Loucy (cell line): ENCODE measurements around the gene PRSS56.

Experiments used
- EZH2phosphoT487 ChIP-seq: fragments of 200-600 bp; IDR thresholded peaks from 2 replicates; pipeline ENCODE4 v1.6.1; 2018; ENCODE audit warnings: antibody characterized with exemption, mild to moderate bottlenecking, moderate library complexity, borderline replicate concordance
- TF ChIP-seq, protein P1 (sequence below): fragments of 200-600 bp; sonication (generic); conservative IDR thresholded peaks from 2 replicates; pipeline ENCODE4 v1.5.1; 2014; ENCODE audit warnings: mild to moderate bottlenecking, antibody characterized with exemption, low read length

DNA sequence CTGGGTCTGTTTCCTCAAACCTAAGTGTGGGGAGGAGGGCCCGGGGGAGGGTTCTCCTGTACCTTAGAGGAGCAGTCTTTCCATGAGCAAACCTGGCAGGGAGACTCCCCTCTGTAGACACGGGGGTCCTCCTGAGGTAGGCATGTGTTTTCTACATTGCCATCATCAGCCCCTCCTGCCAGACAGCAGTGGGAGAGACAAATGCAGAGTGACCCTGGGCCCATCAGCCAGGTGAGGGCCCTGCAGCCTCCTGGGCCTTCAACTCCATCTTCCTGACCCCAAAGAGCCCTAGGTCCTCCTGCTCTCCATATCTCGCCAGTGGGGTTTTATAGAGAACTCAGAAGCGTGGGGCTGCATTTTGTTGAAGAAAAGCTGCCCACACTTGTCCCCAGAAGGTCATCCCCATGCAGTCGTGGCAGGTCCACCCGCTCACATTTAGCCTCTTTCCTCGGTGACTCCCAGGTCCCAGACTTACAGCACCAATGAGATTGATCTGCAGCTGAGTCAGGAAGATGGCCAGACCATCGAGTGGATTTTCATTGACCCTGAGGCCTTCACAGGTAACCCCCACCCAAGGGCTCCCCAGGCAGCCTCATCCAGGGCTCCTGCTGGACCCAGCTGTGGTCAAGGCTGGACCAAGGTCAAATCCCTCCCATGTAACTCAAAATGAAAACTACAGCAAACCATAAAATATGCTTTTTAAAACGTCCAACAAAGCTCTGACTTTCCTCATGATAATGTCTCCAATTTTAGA is 21.9 kb downstream of the PRSS56 start:
- TF ChIP-seq, protein P1, sequence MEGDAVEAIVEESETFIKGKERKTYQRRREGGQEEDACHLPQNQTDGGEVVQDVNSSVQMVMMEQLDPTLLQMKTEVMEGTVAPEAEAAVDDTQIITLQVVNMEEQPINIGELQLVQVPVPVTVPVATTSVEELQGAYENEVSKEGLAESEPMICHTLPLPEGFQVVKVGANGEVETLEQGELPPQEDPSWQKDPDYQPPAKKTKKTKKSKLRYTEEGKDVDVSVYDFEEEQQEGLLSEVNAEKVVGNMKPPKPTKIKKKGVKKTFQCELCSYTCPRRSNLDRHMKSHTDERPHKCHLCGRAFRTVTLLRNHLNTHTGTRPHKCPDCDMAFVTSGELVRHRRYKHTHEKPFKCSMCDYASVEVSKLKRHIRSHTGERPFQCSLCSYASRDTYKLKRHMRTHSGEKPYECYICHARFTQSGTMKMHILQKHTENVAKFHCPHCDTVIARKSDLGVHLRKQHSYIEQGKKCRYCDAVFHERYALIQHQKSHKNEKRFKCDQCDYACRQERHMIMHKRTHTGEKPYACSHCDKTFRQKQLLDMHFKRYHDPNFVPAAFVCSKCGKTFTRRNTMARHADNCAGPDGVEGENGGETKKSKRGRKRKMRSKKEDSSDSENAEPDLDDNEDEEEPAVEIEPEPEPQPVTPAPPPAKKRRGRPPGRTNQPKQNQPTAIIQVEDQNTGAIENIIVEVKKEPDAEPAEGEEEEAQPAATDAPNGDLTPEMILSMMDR = no peak
- TF ChIP-seq EZH2phosphoT487 = no peak
